HepG2 (cell line): Measurements from ENCODE around the gene TAF1B.

ENCODE experiments used
- DNMT1 ChIP-seq: sonication (generic); formaldehyde crosslinking; IDR thresholded peaks from 2 replicates; pipeline ENCODE4 v1.5.1; 2020; ENCODE audit warnings: mild to moderate bottlenecking, missing genetic modification reagents
- HNRNPLL ChIP-seq: fragments of 200-400 bp; formaldehyde crosslinking; IDR thresholded peaks from 2 replicates; pipeline ENCODE4 v1.6.1; 2017; ENCODE audit warnings: mild to moderate bottlenecking, low read depth, low read length; ENCODE audit not compliant: poor library complexity, severe bottlenecking
- HOXA9 ChIP-seq: sonication (generic); formaldehyde crosslinking; IDR thresholded peaks from 2 replicates; pipeline ENCODE4 v1.8.1; 2022; ENCODE audit warnings: missing genetic modification reagents, mild to moderate bottlenecking, moderate library complexity, borderline replicate concordance
- KLF15 ChIP-seq: sonication (generic); formaldehyde crosslinking; IDR thresholded peaks from 2 replicates; pipeline ENCODE4 v1.8.1; 2023; ENCODE audit warnings: borderline replicate concordance, mild to moderate bottlenecking, inconsistent platforms, missing genetic modification reagents, mixed read lengths
- MXI1 ChIP-seq: IDR thresholded peaks from 3 replicates; pipeline ENCODE4 v1.6.1; 2012; ENCODE audit warnings: low read depth, low read length, inconsistent platforms, borderline replicate concordance
- NFIC ChIP-seq: IDR thresholded peaks from 2 replicates; pipeline ENCODE4 v1.6.1; 2012; ENCODE audit warnings: mild to moderate bottlenecking, low read length, inconsistent platforms
- SIN3A ChIP-seq: IDR thresholded peaks from 2 replicates; pipeline ENCODE4 v1.6.1; 2011; ENCODE audit warnings: low read depth, mild to moderate bottlenecking, control low read depth, low read length, borderline replicate concordance
- TEF ChIP-seq: sonication (generic); formaldehyde crosslinking; IDR thresholded peaks from 2 replicates; pipeline ENCODE4 v1.5.0; 2020; ENCODE audit warnings: missing genetic modification reagents
- ZBTB14 ChIP-seq: sonication (generic); formaldehyde crosslinking; IDR thresholded peaks from 2 replicates; pipeline ENCODE4 v1.4.0; 2020; ENCODE audit warnings: missing genetic modification reagents
- ZNF747 ChIP-seq: sonication (generic); formaldehyde crosslinking; IDR thresholded peaks from 2 replicates; pipeline ENCODE4 v1.8.1; 2023; ENCODE audit warnings: missing genetic modification reagents, mild to moderate bottlenecking, borderline replicate concordance
- ZNF777 ChIP-seq: sonication (generic); formaldehyde crosslinking; IDR thresholded peaks from 2 replicates; pipeline ENCODE4 v1.4.0; 2020; ENCODE audit warnings: missing genetic modification reagents
- TF ChIP-seq, protein P1 (sequence below): sonication (generic); formaldehyde crosslinking; IDR thresholded peaks from 2 replicates; pipeline ENCODE4 v1.4.0; 2020; ENCODE audit warnings: mild to moderate bottlenecking, missing genetic modification reagents

DNA sequence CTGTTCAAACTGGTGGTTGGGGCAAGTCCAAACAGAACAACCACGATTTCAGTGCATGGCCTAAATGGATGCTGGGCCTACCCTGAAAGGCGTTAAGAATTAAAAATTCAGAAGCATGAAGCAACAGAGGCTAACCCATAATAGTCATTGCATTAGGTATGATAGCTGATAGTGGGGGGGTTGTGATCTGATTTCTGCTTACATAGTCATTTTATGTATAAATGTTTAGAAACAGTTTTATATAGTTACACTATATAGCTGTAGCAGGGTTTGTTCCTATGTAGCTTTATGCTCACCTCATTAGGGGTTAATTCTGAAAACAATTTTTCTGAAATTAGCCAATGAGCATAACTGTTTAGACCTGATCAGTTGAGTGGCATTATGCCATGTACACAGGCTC is 9.6 kb downstream of the TAF1B start:
- TF ChIP-seq ZNF777 (CRISPR knock-in tag) (no peak), TEF (CRISPR knock-in tag) (no peak), HNRNPLL (no peak), MXI1 (no peak), DNMT1 (no peak), SIN3A (no peak), HOXA9 (no peak), NFIC (no peak), KLF15 (CRISPR knock-in tag) (no peak), ZBTB14 (CRISPR knock-in tag) (no peak), ZNF747 (CRISPR knock-in tag) (no peak)
- TF ChIP-seq, protein P1, sequence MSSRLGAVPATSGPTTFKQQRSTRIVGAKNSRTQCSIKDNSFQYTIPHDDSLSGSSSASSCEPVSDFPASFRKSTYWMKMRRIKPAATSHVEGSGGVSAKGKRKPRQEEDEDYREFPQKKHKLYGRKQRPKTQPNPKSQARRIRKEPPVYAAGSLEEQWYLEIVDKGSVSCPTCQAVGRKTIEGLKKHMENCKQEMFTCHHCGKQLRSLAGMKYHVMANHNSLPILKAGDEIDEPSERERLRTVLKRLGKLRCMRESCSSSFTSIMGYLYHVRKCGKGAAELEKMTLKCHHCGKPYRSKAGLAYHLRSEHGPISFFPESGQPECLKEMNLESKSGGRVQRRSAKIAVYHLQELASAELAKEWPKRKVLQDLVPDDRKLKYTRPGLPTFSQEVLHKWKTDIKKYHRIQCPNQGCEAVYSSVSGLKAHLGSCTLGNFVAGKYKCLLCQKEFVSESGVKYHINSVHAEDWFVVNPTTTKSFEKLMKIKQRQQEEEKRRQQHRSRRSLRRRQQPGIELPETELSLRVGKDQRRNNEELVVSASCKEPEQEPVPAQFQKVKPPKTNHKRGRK (CRISPR knock-in tag), result no peak
